OCI-LY7 (cell line): ENCODE measurements around the gene ACSM3.

Experiments used
- CTCF ChIP-seq: fragments of 200-600 bp; sonication (generic); conservative IDR thresholded peaks from 2 replicates; pipeline ENCODE4 v1.5.1; 2014; ENCODE audit warnings: mild to moderate bottlenecking, antibody characterized with exemption, low read length, moderate library complexity, mixed read lengths
- EZH2phosphoT487 ChIP-seq: fragments of 200-600 bp; sonication (generic); IDR thresholded peaks from 2 replicates; pipeline ENCODE4 v1.6.1; 2018; ENCODE audit warnings: low read depth, borderline replicate concordance, mild to moderate bottlenecking, mixed run types, antibody characterized with exemption, low read length, moderate library complexity, mixed read lengths

GRCh38 chr16:20750558-20750957, 13.3 kb upstream of the ACSM3 start:
- TF ChIP-seq CTCF (no peak), EZH2phosphoT487 (no peak)
